Activated naive CD8-positive, alpha-beta T cell (primary cell): Measurements from ENCODE around the gene MRPL58.
A peak's percentile ranks its signal among the peaks of the same experiment; 100 is the strongest.
"Not testable (repeated sequence)": the region's sequence is repeated elsewhere in the genome, so short reads cannot be mapped to it uniquely, and the experiment has no call there.

Experiments
- H3K27ac Mint-ChIP-seq: one replicate; pipeline ENCODE4 v1.8.0; 2021; ENCODE audit warnings: mixed read lengths
- H3K27me3 Mint-ChIP-seq: one replicate; pipeline ENCODE4 v1.8.0; 2021; ENCODE audit warnings: mixed read lengths
- H3K36me3 Mint-ChIP-seq: one replicate; pipeline ENCODE4 v1.8.0; 2021; ENCODE audit warnings: mixed read lengths
- H3K4me1 Mint-ChIP-seq: one replicate; pipeline ENCODE4 v1.8.0; 2021; ENCODE audit warnings: low read depth, mixed read lengths
- H3K4me3 Mint-ChIP-seq: one replicate; pipeline ENCODE4 v1.8.0; 2021; ENCODE audit warnings: mild to moderate bottlenecking, mixed read lengths
- H3K9me3 Mint-ChIP-seq: one replicate; pipeline ENCODE4 v1.8.0; 2021; ENCODE audit warnings: low read depth, mixed read lengths

MRPL58 gene

DNA sequence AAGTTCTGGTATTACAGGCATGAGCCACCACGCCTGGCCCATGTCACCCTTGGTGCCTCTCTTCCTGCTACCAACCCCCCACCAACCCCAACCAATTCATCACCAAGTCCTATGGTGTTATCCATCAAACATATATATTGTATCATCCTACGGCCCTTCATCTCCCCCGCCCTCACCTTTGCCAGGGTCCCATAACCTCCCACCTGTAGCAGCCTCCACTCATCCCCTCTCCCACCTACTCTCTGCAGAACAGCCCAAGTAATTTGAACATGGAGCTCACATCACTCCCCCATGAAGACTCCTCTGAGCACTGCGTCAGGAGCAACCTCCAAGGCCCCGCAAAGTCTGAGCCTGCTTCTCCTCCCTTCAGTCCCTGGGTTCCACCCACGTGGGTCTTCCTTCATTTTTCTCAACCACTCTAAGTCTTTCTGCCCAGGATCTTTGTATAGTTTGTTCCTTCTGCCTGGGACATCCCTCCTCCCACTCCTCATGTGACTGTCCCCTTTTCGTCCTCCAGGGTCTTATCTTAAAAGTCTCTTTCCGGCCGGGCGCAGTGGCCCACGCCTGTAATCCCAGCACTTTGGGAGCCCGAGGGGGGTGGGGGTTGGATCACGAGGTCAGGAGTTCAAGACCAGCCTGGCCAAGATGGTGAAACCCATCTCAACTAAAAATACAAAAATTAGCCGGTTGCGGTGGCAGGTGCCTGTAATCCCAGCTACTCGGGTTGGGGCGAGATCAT lies 32.9 kb upstream of the MRPL58 start:
- no peak overlapping the region for H3K27ac Mint-ChIP-seq
- H3K4me1 Mint-ChIP-seq: peaks cover 12% of the 10 kb centered on the region
- H3K9me3 Mint-ChIP-seq: no peaks in the 10 kb centered on the region
- no peaks in the 10 kb centered on the region for H3K36me3 Mint-ChIP-seq
- no peak overlapping the region for H3K4me3 Mint-ChIP-seq
- no peaks in the 10 kb centered on the region for H3K27me3 Mint-ChIP-seq

DNA sequence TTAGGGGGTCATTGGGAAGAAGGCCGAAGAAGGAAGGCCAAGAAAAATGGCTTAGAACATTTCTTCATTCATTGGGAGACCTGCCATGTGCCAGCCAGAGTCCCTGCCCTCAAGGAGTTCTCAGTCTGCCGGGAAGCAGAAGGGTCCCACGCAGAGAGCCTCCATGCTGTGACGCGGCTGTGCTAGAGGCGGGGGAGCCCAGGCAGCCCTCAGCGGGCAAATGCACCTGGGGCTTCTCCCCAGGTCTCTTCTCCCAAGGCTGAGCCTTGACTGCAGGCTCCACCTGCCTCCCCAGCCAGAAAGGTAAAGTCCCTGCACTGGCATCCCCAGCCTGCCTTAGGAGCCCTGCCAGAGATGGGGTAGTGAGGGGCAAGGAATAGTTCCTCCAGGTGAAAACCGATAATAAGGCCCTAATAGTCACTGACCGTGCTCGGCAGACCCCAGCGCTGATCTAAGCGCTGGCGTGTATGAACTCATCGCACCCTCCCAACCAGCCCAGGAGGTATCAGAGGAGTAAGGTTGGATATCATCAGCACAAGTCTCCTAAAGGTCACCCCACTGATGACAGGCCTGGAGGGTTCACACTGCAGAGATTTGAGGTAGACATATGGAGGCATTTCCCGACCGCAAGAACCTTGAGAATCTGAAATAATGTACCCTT lies 31.0 kb upstream of the MRPL58 start:
- Mint-ChIP-seq H3K36me3 (no peaks in the 10 kb centered on the region), H3K27ac (peak overlapping the region; percentile 46), H3K9me3 (no peaks in the 10 kb centered on the region), H3K27me3 (no peaks in the 10 kb centered on the region), H3K4me3 (peak overlapping the region; percentile 91), H3K4me1 (peaks cover 12% of the 10 kb centered on the region)

DNA sequence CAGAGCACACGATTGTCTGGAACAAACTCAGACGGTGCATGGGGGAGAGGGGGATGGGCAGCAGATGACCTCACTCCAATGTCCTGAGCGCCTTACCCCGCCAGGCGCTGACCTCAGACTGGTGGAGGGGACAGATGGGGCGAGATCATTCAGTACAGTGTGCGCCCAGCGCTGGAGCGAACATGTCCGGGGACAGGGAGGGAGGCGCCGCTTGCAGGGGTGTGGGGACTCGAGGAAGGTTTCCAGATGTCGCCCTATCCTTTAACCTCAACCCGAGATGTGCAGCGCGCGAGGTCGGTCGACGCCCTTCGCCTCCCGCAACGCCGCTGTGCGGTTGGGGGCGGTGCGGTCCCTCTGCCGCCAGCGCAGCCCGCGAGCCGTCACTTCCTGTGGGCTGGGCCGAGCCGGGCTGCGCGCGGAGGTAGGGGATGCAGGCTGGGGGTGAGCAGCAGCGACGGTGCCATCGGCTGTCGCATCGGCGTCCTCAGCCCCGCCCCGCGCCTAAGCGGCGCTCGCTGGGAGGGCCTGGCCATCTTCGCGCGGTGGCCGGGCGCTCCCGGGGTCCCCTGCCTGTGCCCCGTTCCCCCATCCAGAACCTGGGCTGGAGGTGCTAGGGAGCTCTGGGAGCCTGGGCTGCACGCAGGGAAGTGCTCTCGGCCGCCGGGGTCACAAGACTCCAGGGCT lies 30.3 kb upstream of the MRPL58 start:
- H3K9me3 Mint-ChIP-seq: no peaks in the 10 kb centered on the region
- H3K4me1 Mint-ChIP-seq: peaks cover 18% of the 10 kb centered on the region
- peak overlapping the region; percentile 46 for H3K27ac Mint-ChIP-seq
- no peaks in the 10 kb centered on the region for H3K36me3 Mint-ChIP-seq
- H3K4me3 Mint-ChIP-seq: peak overlapping the region; percentile 91
- H3K27me3 Mint-ChIP-seq: no peaks in the 10 kb centered on the region

GRCh38 chr17:74982663-74983313 lies 29.7 kb upstream of the MRPL58 start:
- H3K27me3 Mint-ChIP-seq, H3K36me3 Mint-ChIP-seq, H3K9me3 Mint-ChIP-seq, H3K27ac Mint-ChIP-seq: not testable (repeated sequence)
- H3K4me1 Mint-ChIP-seq: peaks cover 21% of the 10 kb centered on the region
- peak overlapping the region; percentile 61 for H3K4me3 Mint-ChIP-seq

- Mint-ChIP-seq H3K4me3 (no peak overlapping the region), H3K27me3 (no peaks in the 10 kb centered on the region), H3K9me3 (no peaks in the 10 kb centered on the region)
Observed at GRCh38 chr17:74986206-74986576, 26.3 kb upstream of the MRPL58 start.

DNA sequence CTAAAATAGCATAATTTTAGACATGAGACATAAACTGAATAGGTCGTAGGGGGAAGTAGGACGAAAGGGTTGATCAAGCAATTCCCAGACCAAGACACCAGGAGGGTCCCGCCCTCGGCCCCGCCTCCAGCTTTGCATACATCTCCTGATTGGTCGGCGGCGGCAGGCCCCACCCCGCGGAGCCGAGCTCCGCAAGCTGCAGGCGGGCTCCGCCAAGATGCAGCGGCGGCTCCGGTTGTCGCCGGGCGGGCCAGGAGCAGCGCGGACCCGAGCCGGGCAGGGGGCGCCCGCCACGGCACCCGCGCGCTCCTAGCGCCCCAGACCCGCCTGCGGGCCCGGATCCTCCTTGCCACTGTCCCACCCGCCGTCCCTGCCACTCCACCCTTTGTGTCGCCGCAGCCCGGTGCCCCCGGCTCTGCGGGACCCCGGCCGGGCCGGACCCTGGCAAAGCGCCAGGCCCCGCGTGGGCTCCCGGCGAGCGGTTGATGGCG lies 25.0 kb upstream of the MRPL58 start, which contains the start of gene CDR2L:
Gene CDR2L (plus strand): TSS at position 215 of the 491 bp plus-strand sequence. CDS start 412 bp downstream, outside the sequence.
- no peak within 1 kb of the TSS for H3K27ac Mint-ChIP-seq
- peak within 1 kb of the TSS; percentile 82 for H3K4me3 Mint-ChIP-seq
- no peaks in the 10 kb centered on the region for H3K9me3 Mint-ChIP-seq
- H3K36me3 Mint-ChIP-seq: no peaks in the 10 kb centered on the region
- peaks cover 12% of the 10 kb centered on the region for H3K4me1 Mint-ChIP-seq
- no peaks in the 10 kb centered on the region for H3K27me3 Mint-ChIP-seq

More at GRCh38 chr17:74986206-74986576, 26.3 kb upstream of the MRPL58 start:
- peaks cover 17% of the 10 kb centered on the region for H3K4me1 Mint-ChIP-seq
- no peaks in the 10 kb centered on the region for H3K36me3 Mint-ChIP-seq
- H3K27ac Mint-ChIP-seq: no peak overlapping the region

- H3K27me3 Mint-ChIP-seq: no peaks in the 10 kb centered on the region
- no peaks in the 10 kb centered on the region for H3K9me3 Mint-ChIP-seq
- no peak overlapping the region for H3K27ac Mint-ChIP-seq
- H3K36me3 Mint-ChIP-seq: no peaks in the 10 kb centered on the region
- H3K4me1 Mint-ChIP-seq: peaks cover 12% of the 10 kb centered on the region
- H3K4me3 Mint-ChIP-seq: peak overlapping the region; percentile 79
Observed at GRCh38 chr17:74987909-74988711, 24.4 kb upstream of the MRPL58 start.

- Mint-ChIP-seq H3K36me3 (no peaks in the 10 kb centered on the region), H3K4me1 (peaks cover 10% of the 10 kb centered on the region), H3K27ac (no peak overlapping the region), H3K4me3 (no peak overlapping the region), H3K27me3 (no peaks in the 10 kb centered on the region), H3K9me3 (no peaks in the 10 kb centered on the region)
Observed at GRCh38 chr17:74990581-74991105, 21.8 kb upstream of the MRPL58 start.

DNA sequence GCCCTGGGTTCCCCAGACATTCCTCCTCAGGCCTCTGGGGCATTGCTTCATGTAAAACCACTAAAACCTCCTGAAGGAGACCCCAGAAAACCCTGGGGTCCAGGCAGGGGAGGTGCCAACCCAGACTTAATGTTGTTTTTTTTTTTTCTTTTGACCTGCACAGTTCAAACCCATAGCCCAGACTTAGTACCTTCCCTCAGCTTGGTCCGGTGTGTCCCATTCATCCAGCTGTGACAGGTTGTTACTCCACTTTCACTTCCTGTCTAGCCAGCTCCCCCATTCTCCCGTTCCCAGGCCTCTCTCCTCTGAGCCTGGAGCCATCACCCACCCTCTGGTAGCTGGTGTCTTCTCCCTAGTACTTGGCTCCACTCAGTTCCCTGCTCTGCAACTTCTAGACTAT lies 20.2 kb upstream of the MRPL58 start:
- H3K4me1 Mint-ChIP-seq: peaks cover 3% of the 10 kb centered on the region
- no peak overlapping the region for H3K27ac Mint-ChIP-seq
- H3K36me3 Mint-ChIP-seq: no peaks in the 10 kb centered on the region
- H3K27me3 Mint-ChIP-seq: no peaks in the 10 kb centered on the region
- no peaks in the 10 kb centered on the region for H3K9me3 Mint-ChIP-seq
- H3K4me3 Mint-ChIP-seq: no peak overlapping the region

DNA sequence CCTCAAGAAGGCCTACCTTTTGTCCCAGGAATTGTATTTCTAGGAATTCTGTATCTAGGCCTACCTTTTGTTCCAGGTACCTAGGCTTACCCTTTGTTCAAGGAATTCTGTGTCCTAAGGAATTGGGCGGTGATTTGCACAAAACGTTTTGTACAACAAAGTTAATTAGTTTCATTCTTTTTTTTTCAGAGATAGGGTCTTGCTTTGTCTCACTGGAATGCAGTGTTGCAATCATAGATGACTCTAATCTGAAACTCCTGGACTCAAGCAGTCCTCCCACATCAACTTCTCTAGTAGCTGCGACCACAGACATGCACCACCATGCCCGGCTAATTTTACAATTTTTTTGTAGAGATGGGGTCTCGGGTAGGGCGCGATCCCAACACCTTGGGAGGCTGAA lies 18.0 kb upstream of the MRPL58 start:
- Mint-ChIP-seq H3K27me3 (no peaks in the 10 kb centered on the region), H3K9me3 (no peaks in the 10 kb centered on the region), H3K27ac (no peak overlapping the region), H3K36me3 (no peaks in the 10 kb centered on the region), H3K4me3 (no peak overlapping the region), H3K4me1 (peaks cover 3% of the 10 kb centered on the region)

DNA sequence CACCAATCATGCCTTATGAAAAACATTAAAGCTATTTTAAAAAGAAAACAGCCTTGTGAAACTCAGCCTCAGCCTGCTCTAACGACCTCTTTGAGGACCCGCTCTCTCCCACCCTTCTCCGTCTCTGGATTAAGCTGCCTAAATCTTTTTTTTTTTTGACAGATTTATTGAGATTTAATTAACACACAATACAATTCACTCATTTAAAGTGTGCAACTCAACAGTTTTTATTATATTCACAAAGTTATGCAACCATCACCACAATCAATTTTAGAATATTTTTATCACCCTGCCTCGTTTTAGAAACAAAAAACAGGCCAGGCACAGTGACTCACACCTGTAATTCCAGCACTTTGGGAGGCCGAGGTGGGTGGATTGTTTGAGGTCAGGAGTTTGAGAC lies 16.6 kb upstream of the MRPL58 start:
- no peaks in the 10 kb centered on the region for H3K27me3 Mint-ChIP-seq
- no peak overlapping the region for H3K27ac Mint-ChIP-seq
- no peak overlapping the region for H3K4me3 Mint-ChIP-seq
- H3K4me1 Mint-ChIP-seq: peaks cover 3% of the 10 kb centered on the region
- H3K9me3 Mint-ChIP-seq: no peaks in the 10 kb centered on the region
- no peaks in the 10 kb centered on the region for H3K36me3 Mint-ChIP-seq

DNA sequence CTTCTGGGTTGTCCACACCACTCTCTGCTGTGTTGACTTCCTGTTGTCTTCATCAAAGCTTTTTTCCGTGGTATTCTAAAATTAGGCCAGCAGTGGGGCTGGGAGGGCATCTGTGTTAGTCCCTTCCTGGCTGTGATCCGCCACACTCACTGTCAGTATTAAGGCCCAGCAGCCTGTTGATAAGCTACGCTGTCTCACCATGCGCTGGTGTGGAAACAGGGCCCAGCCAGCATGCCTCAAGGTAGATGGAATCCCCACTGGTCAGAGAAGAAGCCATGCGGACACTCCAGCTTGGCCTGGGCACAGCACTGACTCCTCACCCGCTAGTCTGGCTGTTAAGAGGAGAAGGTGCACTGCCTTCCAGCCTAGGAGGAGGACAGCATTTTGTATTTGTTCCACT lies 13.7 kb upstream of the MRPL58 start:
- Mint-ChIP-seq H3K36me3 (no peaks in the 10 kb centered on the region), H3K9me3 (no peaks in the 10 kb centered on the region), H3K27me3 (no peaks in the 10 kb centered on the region), H3K4me3 (no peak overlapping the region), H3K27ac (no peak overlapping the region), H3K4me1 (peaks cover 3% of the 10 kb centered on the region)

- H3K4me1 Mint-ChIP-seq: peaks cover 3% of the 10 kb centered on the region
- no peak overlapping the region for H3K4me3 Mint-ChIP-seq
- H3K27me3 Mint-ChIP-seq: no peaks in the 10 kb centered on the region
- no peaks in the 10 kb centered on the region for H3K9me3 Mint-ChIP-seq
- H3K27ac Mint-ChIP-seq: no peak overlapping the region
- no peaks in the 10 kb centered on the region for H3K36me3 Mint-ChIP-seq
Observed at GRCh38 chr17:74999523-74999922, 12.9 kb upstream of the MRPL58 start.
